A549 (cell line): ENCODE data around the gene GMEB2.

Experiments used
- CHD2 ChIP-seq: fragments of 150-350 bp; IDR thresholded peaks from 2 replicates; pipeline ENCODE4 v1.6.1; 2014; ENCODE audit warnings: low read length; ENCODE audit not compliant: partially characterized antibody
- CTCF ChIP-seq: fragments of >200 bp; sonication (Bioruptor Twin); formaldehyde crosslinking; IDR thresholded peaks from 3 replicates; pipeline ENCODE4 v1.5.1; 2016
- GATA3 ChIP-seq: IDR thresholded peaks from 2 replicates; pipeline ENCODE4 v1.6.1; 2012; ENCODE audit warnings: borderline replicate concordance
- MAFK ChIP-seq: fragments of 450-650 bp; IDR thresholded peaks from 2 replicates; pipeline ENCODE4 v1.6.1; 2014; ENCODE audit not compliant: partially characterized antibody
- PHF8 ChIP-seq: fragments of 200-600 bp; sonication (generic); IDR thresholded peaks from 2 replicates; pipeline ENCODE4 v1.6.1; 2016; ENCODE audit warnings: low read depth, mild to moderate bottlenecking, antibody characterized with exemption, moderate library complexity, borderline replicate concordance
- POLR2A ChIP-seq: IDR thresholded peaks from 2 replicates; pipeline ENCODE4 v1.6.1; 2012; ENCODE audit warnings: mild to moderate bottlenecking, low read length
- POLR2AphosphoS2 ChIP-seq: conservative IDR thresholded peaks from 2 replicates; pipeline ENCODE4 v1.6.1; 2012; ENCODE audit warnings: low read length, improper control_type of control experiment, inconsistent platforms
- RAD21 ChIP-seq, 2 experiments: fragments of >200 bp in 1 of 2; sonication (Bioruptor Twin) in 1 of 2; formaldehyde crosslinking in 1 of 2; IDR thresholded peaks in 1 of 2; conservative IDR thresholded peaks in 1 of 2; 2 replicates in 1 of 2; 3 replicates in 1 of 2; pipeline ENCODE4 v1.6.1; 2012 to 2018; ENCODE audit warnings: inconsistent platforms in 1 of 2
- RARB ChIP-seq: fragments of 250-450 bp; sonication (Bioruptor Pico); IDR thresholded peaks from 2 replicates; pipeline ENCODE4 v1.8.0; 2021; ENCODE audit warnings: mild to moderate bottlenecking, moderate library complexity
- RCOR1 ChIP-seq: fragments of 150-350 bp; IDR thresholded peaks from 2 replicates; pipeline ENCODE4 v1.6.1; 2014; ENCODE audit warnings: antibody characterized with exemption, low read length, low read depth
- RNF2 ChIP-seq: fragments of 200-600 bp; sonication (generic); IDR thresholded peaks from 2 replicates; pipeline ENCODE4 v1.6.1; 2016; ENCODE audit warnings: low read depth, mild to moderate bottlenecking, antibody characterized with exemption, moderate library complexity, borderline replicate concordance
- SREBF2 ChIP-seq: fragments of 450-650 bp; IDR thresholded peaks from 2 replicates; pipeline ENCODE4 v1.6.1; 2014; ENCODE audit warnings: mild to moderate bottlenecking, moderate library complexity

- TF ChIP-seq GATA3 (no peak), SREBF2 (no peak), POLR2AphosphoS2 (no peak), RAD21 (conservative IDR thresholded peaks at IDR 0.05 in 1 of 2, IDR thresholded peaks at IDR 0.05 in 1 of 2) (no peak), MAFK (no peak), CTCF (no peak), CHD2 (no peak), POLR2A (no peak), RCOR1 (no peak), PHF8 (no peak), RARB (no peak), RNF2 (no peak)
Measured at GRCh38 chr20:63541371-63541770, 85.5 kb downstream of the GMEB2 start.
